Activated CD8-positive, alpha-beta T cell treated with anti-CD3 and anti-CD28 coated beads, Interleukin-2, amount 10 ng/mL, durations not matched to agents 7 days and 5 days (primary cell): ENCODE data around the gene LRRC59. TPM values are rescaled to one million over a fixed set of nuclear protein-coding genes. Genes with fewer than 3 reads are reported as not detected.

Experiments
- ATAC-seq: fragments of 150-1000 bp; cut with Tn5 transposase; one replicate; pipeline ENCODE4 v1.10.0; 2021; ENCODE audit warnings: moderate library complexity
- CTCF ChIA-PET: fragments of 350-600 bp; sonication (Branson Sonifier 250); formaldehyde crosslinking; loops from one replicate; lab custom pipeline; 2021; ENCODE audit warnings: antibody characterized with exemption; lab: Charles Lee
- POLR2A ChIA-PET: fragments of 350-600 bp; sonication (Branson Sonifier 250); formaldehyde crosslinking; loops from one replicate; lab custom pipeline; 2021; ENCODE audit warnings: antibody characterized with exemption; lab: Charles Lee
- DNase-seq: peaks from one replicate; pipeline ENCODE4 v3.0.0-alpha.2; 2020
- H3K27ac Mint-ChIP-seq: one replicate; pipeline ENCODE4 v1.8.0; 2021; ENCODE audit warnings: mild to moderate bottlenecking, mixed read lengths
- H3K27me3 Mint-ChIP-seq: one replicate; pipeline ENCODE4 v1.8.0; 2021; ENCODE audit warnings: low read depth, mixed read lengths
- H3K36me3 Mint-ChIP-seq: one replicate; pipeline ENCODE4 v1.8.0; 2021; ENCODE audit warnings: low read depth, mixed read lengths
- H3K4me1 Mint-ChIP-seq: one replicate; pipeline ENCODE4 v1.8.0; 2021; ENCODE audit warnings: low read depth, mixed read lengths
- H3K4me3 Mint-ChIP-seq: one replicate; pipeline ENCODE4 v1.8.0; 2021; ENCODE audit warnings: mild to moderate bottlenecking, mixed read lengths
- H3K9me3 Mint-ChIP-seq: one replicate; pipeline ENCODE4 v1.8.0; 2022; ENCODE audit warnings: mixed read lengths; ENCODE audit not compliant: insufficient read depth
- total RNA-seq, 2 experiments: library from RNA; stranded (reverse); gene quantifications; one replicate each; pipeline ENCODE4 v1.2.3, GENCODE V29; 2021

LRRC59 gene
- total RNA-seq, 2 experiments from 2014 or later, result 77.7 to 77.9 TPM

DNA sequence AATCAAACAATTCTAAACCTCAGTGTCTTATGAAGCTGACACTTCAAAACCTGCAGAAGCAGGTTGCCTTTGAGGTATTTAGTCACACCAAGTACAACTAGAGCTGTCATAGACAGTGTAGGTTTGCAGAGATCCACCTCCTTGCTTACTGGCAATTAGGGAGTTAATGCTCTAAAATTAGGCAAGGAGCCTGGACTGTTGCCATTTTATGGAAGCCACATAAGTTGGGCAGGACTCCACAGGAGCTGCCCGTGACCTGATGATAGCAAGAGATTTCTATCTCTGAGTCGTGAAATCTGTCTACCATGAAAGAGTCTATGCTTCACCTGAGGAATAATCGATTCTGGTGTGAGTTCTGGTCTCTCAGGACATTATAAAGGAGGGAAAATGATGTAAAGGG is 15.4 kb downstream of the LRRC59 start:
- no peaks in the 10 kb centered on the region for H3K27me3 Mint-ChIP-seq
- no peak overlapping the region for H3K27ac Mint-ChIP-seq
- H3K4me3 Mint-ChIP-seq, result no peak overlapping the region
- H3K36me3 Mint-ChIP-seq, result peaks cover 66% of the 10 kb centered on the region
- CTCF ChIA-PET, result interaction anchor here (1.9 to 4.4 kb wide), 2 partner anchors 15 to 20 kb away, joined by 16 to 30 read pairs; partner anchors contain the start of gene LRRC59
- H3K4me1 Mint-ChIP-seq, result peaks cover 13% of the 10 kb centered on the region
- DNase-seq (no peak), ATAC-seq (no peak)
- POLR2A ChIA-PET, result interaction anchor here (1.1 to 6.8 kb wide), 4 partner anchors 8 to 15 kb away, joined by 3 to 46 read pairs (median 4); partner anchors contain the start of gene LRRC59
- no peaks in the 10 kb centered on the region for H3K9me3 Mint-ChIP-seq

DNA sequence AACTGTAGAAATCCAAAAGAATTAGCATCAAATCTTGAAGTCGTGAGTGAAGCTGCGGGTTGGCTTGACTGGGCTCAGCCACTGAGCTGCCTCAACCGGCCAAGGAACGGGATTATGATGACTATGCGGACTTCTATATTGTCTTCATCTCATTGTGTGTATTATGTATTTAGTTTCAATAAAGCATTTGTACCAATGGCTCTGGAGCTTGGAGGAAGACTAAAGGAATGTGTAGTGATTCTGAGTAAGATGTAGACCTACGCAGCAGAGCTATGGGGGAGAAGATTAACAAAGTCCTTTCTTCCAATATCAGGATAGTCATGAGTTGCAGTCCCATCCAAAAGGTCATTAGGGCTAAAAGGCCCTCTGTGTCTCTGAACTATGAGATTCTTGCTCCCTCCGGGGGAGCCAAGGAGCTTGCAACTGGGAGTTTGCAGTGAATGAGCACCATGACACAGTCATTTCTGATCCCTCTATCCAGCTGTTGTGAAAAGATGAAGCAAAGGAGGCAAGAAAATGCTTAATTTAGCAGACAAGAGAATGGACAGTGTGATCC is 16.0 kb downstream of the LRRC59 start:
- POLR2A ChIA-PET, result interaction anchor here (1.1 to 6.8 kb wide), 5 partner anchors 8 to 18 kb away, joined by 3 to 46 read pairs (median 4); partner anchors contain the start of gene LRRC59

DNA sequence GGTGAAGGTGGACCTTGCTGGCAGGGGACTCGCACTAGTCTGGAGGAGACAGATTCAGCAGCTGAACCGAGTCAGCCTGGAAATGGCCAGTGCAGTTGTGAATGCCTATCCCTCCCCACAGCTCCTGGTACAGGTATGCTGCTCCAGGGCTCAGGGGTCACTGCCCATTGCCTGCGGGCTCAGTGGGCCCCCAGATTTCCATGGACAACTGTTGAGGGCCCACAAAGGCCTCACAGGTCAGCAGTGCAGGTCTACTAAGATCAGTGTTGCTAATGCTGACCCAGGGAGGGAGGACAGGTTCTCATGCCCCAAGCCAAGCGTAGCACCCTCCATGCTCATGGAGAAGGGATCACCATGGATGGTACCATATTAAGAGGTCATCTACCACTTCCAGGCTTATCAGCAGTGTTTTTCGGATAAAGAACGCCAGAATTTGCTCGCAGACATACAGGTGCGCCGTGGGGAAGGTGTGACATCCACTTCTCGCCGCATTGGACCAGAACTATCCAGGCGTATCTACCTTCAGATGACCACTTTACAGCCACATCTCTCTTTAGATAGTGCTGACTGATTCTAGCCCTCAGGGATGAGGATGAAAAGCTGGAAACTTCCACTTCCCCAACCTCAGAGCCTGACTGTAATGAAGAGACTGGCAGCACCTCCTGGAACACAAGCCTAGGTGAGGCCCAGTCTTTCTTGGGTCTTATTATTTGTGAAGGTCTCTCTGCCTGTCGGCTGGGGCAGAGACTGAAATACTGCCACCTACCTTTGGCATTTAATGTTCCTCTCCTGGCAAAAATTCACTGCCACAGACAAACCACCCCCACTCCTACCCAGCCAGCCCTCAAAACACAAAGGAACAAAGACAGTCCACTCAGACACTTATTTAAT is 16.7 kb downstream of the LRRC59 start:
- POLR2A ChIA-PET, result interaction anchor here (0.6 to 6.8 kb wide), 4 partner anchors 8 to 226 kb away, joined by 3 to 46 read pairs (median 4); partner anchors contain the start of gene LRRC59
- Mint-ChIP-seq H3K27me3 (no peaks in the 10 kb centered on the region), H3K36me3 (peaks cover 57% of the 10 kb centered on the region), H3K9me3 (no peaks in the 10 kb centered on the region), H3K4me3 (no peak overlapping the region), H3K27ac (no peak overlapping the region), H3K4me1 (peaks cover 17% of the 10 kb centered on the region)
- DNase-seq (no peak), ATAC-seq (no peak)
- CTCF ChIA-PET, result interaction anchor here (1.9 to 4.4 kb wide), 2 partner anchors 16 to 18 kb away, joined by 16 to 30 read pairs; partner anchors contain the start of gene LRRC59

More for the DNA sequence above, 16.0 kb downstream of the LRRC59 start:
- Mint-ChIP-seq H3K27me3 (no peaks in the 10 kb centered on the region), H3K4me1 (peaks cover 15% of the 10 kb centered on the region), H3K27ac (no peak overlapping the region), H3K4me3 (no peak overlapping the region), H3K36me3 (peaks cover 61% of the 10 kb centered on the region), H3K9me3 (no peaks in the 10 kb centered on the region)
- DNase-seq, result no peak
- CTCF ChIA-PET, result interaction anchor here (1.9 to 4.4 kb wide), 2 partner anchors 16 to 19 kb away, joined by 16 to 30 read pairs; partner anchors contain the start of gene LRRC59
- no peak for ATAC-seq

DNA sequence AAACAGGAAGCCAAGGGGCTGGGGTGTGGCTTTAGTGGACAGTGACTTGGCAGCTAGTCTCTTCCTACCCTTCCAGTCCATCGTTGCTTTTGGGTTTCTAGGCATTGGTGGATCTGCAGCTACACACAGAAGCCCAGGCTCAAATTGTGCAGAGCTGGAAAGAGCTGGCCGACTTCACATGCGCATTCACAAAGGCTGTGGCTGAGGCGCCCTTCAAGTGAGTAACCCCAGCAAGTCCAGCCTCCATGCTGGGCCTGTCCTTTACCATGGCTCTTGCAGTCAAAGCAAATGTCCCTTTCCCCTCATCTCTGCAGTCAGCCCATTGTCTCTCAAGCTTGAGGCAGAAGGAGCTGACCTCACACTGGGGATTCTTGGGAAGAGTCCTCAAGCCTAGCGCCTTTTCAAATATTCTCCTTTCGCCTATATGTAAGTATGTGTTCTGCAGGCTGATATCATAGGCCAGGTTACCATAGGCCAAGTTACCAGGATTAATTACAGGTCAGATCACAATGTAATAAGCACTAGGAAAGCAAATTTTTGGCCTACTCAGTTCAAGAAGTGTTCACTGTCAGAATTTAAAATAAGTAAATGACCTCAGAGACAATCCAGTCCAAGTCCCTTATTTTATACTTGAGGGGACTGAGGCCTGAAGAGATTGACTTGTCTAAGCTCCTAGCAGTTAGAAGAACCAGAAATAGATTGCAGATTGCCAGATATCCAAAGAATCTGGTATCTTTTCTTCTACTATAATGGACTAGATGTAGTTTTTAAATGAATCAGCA is 17.8 kb downstream of the LRRC59 start:
- Mint-ChIP-seq H3K27ac (peak overlapping the region; percentile 44), H3K4me3 (no peak overlapping the region), H3K4me1 (peaks cover 19% of the 10 kb centered on the region), H3K9me3 (no peaks in the 10 kb centered on the region), H3K36me3 (peaks cover 54% of the 10 kb centered on the region), H3K27me3 (no peaks in the 10 kb centered on the region)
- ChIA-PET CTCF (interaction anchor here (0.7 to 4.4 kb wide), 4 partner anchors 13 to 42 kb away, joined by 3 to 30 read pairs (median 4); partner anchors contain the start of gene LRRC59), POLR2A (interaction anchor here (0.6 to 6.8 kb wide), 4 partner anchors 8 to 225 kb away, joined by 3 to 46 read pairs (median 4); partner anchors contain the start of gene LRRC59)
- DNase-seq (no peak), ATAC-seq (no peak)

DNA sequence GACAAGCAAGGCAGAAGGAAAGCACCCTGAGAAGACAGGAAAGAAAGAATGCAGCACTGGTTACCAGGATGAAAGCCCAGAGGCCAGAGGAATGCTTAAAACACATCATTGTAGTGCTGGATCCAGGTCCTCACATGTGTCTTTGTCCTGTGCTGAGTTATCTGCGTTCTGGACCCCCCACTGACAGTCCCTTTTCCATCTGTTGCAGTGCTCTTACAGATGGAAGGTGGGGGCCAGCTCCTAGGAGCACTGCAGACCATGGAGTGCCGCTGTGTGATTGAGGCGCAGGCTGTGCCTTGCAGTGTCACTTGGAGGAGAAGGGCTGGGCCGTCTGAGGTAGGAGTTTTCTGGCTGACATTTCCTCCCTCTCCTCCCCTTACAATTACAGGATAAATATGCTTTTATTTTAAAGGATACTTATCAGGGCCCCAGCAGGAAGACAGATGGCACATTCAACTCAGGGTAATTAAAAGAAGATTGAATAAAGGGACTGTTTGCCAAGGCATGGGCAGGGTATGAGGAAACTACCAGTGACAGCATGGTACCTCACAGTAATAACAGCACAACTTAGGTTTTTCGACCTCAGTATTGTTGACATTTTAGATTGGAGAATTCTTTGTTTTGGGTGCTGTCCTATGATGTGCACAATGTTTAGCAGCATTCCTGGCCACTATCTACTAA is 21.3 kb downstream of the LRRC59 start:
- DNase-seq (no peak), ATAC-seq (no peak)
- H3K36me3 Mint-ChIP-seq, result peaks cover 47% of the 10 kb centered on the region
- no peaks in the 10 kb centered on the region for H3K27me3 Mint-ChIP-seq
- no peaks in the 10 kb centered on the region for H3K9me3 Mint-ChIP-seq
- H3K4me3 Mint-ChIP-seq, result no peak overlapping the region
- H3K27ac Mint-ChIP-seq, result no peak overlapping the region
- peaks cover 49% of the 10 kb centered on the region for H3K4me1 Mint-ChIP-seq
- CTCF ChIA-PET, result interaction anchor here (1.8 to 6.4 kb wide), 2 partner anchors 14 to 21 kb away, joined by 5 to 50 read pairs; partner anchors contain the start of gene LRRC59
- POLR2A ChIA-PET, result interaction anchor here (0.8 to 4.7 kb wide), 2 partner anchors 14 to 21 kb away, joined by 3 to 53 read pairs; partner anchors contain the start of gene LRRC59

DNA sequence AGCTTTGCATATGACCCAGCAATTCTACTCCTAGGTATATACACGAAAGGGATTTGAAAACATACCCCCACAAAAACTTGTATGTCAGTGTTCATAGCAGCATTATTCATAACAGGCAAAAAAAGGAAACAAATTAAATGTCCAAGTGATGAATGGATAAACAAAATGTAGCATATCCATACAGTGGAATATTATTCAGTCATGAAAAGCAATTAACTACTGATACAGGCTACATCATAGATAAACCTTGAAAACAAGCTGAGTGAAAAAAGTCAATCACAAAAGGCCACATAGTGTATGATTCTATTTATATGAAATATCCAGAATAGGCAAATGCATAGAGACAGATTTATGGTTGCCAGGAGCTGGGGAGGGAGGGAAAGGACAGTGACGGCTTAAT is 23.6 kb downstream of the LRRC59 start:
- Mint-ChIP-seq H3K27me3 (no peaks in the 10 kb centered on the region), H3K9me3 (no peaks in the 10 kb centered on the region), H3K4me3 (peak overlapping the region; percentile 99), H3K4me1 (peaks cover 44% of the 10 kb centered on the region), H3K27ac (peak overlapping the region; percentile 100), H3K36me3 (peaks cover 54% of the 10 kb centered on the region)
- CTCF ChIA-PET, result interaction anchor here (6.3 to 6.4 kb wide), 2 partner anchors 13 to 23 kb away, joined by 50 to 65 read pairs; partner anchors contain the start of gene LRRC59
- POLR2A ChIA-PET, result interaction anchor here (0.8 to 4.7 kb wide), 10 partner anchors 8 to 106 kb away, joined by 3 to 53 read pairs (median 5); partner anchors contain the start of genes ACSF2, LRRC59, RSAD1 and XYLT2
- ATAC-seq (no peak), DNase-seq (no peak)

DNA sequence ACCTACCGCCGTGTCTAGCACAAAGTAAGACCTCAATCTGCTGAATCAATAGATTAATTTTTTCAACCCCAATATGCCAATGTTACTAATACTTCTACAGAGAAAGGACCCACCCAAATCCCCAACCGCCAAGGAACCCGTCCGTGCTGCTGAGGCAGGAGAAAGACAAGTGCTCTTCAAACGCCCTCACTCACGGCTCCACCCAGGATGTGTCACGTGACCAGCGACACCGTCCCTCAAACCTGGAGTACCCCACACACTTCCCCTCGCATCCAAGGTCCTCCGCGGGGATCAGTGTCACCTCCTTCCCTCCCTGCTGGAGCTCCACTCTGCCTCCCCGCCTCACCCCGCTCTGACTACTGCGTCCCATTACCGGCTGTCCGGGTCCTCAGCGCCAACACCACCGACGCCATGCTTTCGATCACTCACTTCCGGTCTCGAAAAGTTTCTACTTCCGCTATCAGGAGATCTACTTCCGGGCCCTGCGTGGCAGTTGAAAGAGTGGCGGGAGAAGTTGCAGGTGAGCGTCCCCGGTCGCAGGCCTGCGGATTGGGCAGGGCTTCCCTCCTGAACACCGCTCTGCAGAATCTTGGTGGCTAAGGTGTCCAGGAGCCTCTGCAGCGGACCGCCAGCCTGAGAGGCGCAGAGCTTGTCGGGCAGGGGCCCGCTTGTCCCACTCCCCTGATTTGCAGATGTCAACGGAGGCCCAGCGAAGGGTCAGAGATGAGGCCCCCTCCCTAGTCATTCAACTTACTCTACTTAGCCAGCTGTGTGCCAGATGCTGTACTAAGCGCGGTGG is 24.4 kb downstream of the LRRC59 start, which contains the start of the genes EME1 and MRPL27:
TSS of gene EME1 (plus strand) at position 472 of the 799 bp plus-strand sequence. CDS start 1,980 bp downstream, outside the sequence.
TSS of gene MRPL27 (minus strand) at position 427 of the 799 bp plus-strand sequence. CDS start at position 413, 14 bp downstream.
- Mint-ChIP-seq H3K36me3 (peaks cover 55% of the 10 kb centered on the region), H3K4me1 (peaks cover 44% of the 10 kb centered on the region), H3K4me3 (peak within 1 kb of the TSS; percentile 99), H3K27ac (peak within 1 kb of the TSS; percentile 100), H3K9me3 (no peaks in the 10 kb centered on the region), H3K27me3 (no peaks in the 10 kb centered on the region)
- ATAC-seq, result peak; percentile 94
- POLR2A ChIA-PET, result interaction anchor here (0.6 to 4.7 kb wide), 14 partner anchors 9 to 211 kb away, joined by 3 to 53 read pairs (median 5); partner anchors contain the start of genes ACSF2, LRRC59, RSAD1 and XYLT2
- CTCF ChIA-PET, result interaction anchor here (6.3 to 6.4 kb wide), 2 partner anchors 12 to 24 kb away, joined by 50 to 65 read pairs; partner anchors contain the start of gene LRRC59
- DNase-seq, result peak; percentile 93

DNA sequence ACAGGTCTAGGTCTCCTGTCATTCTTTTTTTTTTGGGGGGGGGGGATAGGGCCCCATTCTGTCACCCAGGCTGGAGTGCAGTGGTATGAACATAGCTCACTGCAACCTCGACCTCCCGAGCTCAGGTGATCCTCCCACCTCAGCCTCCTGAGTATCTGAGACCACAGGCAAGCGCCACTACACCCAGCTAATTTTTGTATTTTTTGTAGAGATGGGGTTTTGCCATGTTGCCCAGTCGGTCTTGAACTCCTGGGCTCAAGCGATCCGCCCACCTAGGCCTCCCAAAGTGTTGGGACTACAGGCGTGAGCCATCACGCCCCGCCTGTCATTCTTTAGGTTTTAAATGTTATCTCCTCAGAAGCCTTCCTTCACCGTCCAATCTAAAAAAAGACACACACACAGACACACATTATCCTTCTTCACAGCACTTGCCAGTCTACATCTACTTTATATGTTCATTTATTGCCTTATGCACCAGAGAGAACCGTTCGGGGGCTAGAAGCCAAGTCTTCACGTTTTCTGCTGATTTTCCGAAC is 25.0 kb downstream of the LRRC59 start:
- POLR2A ChIA-PET, result interaction anchor here (0.6 to 4.7 kb wide), 16 partner anchors 9 to 535 kb away, joined by 3 to 53 read pairs (median 4); partner anchors contain the start of genes LRRC59, RSAD1 and XYLT2
- DNase-seq (no peak), ATAC-seq (no peak)
- CTCF ChIA-PET, result interaction anchor here (6.3 to 6.4 kb wide), 2 partner anchors 11 to 25 kb away, joined by 50 to 65 read pairs; partner anchors contain the start of gene LRRC59
- Mint-ChIP-seq H3K4me1 (peaks cover 43% of the 10 kb centered on the region), H3K9me3 (no peaks in the 10 kb centered on the region), H3K36me3 (peaks cover 57% of the 10 kb centered on the region), H3K27me3 (no peaks in the 10 kb centered on the region), H3K4me3 (peak overlapping the region; percentile 99), H3K27ac (peak overlapping the region; percentile 100)

DNA sequence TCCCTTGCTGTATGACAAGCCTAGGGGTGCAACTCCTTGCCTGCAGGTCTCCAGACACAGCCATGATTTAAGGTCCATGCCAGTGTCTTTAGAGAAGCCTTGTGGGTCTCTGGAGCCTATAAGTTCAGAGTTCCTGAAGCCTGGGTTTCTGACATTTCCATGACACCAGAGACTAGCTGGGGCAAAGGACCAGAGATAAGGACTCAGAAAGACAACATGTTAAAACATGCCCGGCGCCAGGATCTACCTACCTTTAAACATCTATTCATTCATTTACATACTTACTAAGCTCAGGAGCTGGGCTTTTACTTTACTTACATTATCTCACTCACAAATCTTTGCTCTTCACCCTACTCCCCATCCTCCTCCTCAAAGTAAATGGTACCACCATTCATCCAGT is 25.8 kb downstream of the LRRC59 start:
- POLR2A ChIA-PET, result interaction anchor here (0.7 to 2.9 kb wide), 7 partner anchors 8 to 534 kb away, joined by 3 to 27 read pairs (median 4); partner anchors contain the start of genes LRRC59 and XYLT2

More for the DNA sequence above, 25.8 kb downstream of the LRRC59 start:
- no peaks in the 10 kb centered on the region for H3K27me3 Mint-ChIP-seq
- H3K4me3 Mint-ChIP-seq, result peak overlapping the region; percentile 99
- peaks cover 43% of the 10 kb centered on the region for H3K4me1 Mint-ChIP-seq
- H3K9me3 Mint-ChIP-seq, result no peaks in the 10 kb centered on the region
- peaks cover 57% of the 10 kb centered on the region for H3K36me3 Mint-ChIP-seq
- ATAC-seq, result no peak
- H3K27ac Mint-ChIP-seq, result peak overlapping the region; percentile 100
- no peak for DNase-seq
- CTCF ChIA-PET, result interaction anchor here (6.3 to 6.4 kb wide), 2 partner anchors 11 to 26 kb away, joined by 50 to 65 read pairs; partner anchors contain the start of gene LRRC59
